Right lobe of liver (tissue), 4 donors: Measurements from ENCODE around the gene ADGRB3.

Source experiments
- POLR2A ChIP-seq: fragments of 450-650 bp; IDR thresholded peaks from one replicate; pipeline ENCODE4 v1.6.1; 2017; ENCODE audit warnings: antibody characterized with exemption, mild to moderate bottlenecking
- TF ChIP-seq, protein P1 (sequence below), 4 donors: fragments of 200-600 bp in 3 of 4; fragments of 450-650 bp in 1 of 4; IDR thresholded peaks; one replicate each; pipeline versions ENCODE4 v1.5.1 to v1.8.0; 2016 to 2022; ENCODE audit warnings: antibody characterized with exemption in 4 of 4, mild to moderate bottlenecking in 2 of 4
- donor health status: DM: no; HTN: no; CAD: no.
- donor health status: DM: no; HTN: no; CAD: no.
- donor health status: DM: no; HTN: yes; CAD: no.

DNA sequence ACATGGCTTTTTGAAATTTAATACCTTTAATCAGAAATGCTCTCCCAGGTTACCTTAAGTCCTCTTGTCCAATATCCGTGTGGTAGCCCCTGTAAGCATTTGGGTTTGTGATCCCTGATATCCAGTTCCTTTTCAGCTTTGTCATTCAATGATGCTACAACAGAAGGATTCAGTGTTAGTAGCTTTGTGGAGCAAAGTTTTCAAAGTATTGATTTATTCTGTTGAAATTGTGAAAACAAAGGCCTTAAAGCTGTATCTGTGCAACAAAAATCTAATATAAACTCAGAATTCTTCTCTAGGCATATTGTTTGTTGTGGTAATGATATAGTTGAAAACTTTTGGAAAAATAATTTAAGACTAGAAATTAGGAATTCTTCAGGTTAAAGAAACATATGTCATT lies 91.9 kb downstream of the ADGRB3 start:
- TF ChIP-seq, protein P1, sequence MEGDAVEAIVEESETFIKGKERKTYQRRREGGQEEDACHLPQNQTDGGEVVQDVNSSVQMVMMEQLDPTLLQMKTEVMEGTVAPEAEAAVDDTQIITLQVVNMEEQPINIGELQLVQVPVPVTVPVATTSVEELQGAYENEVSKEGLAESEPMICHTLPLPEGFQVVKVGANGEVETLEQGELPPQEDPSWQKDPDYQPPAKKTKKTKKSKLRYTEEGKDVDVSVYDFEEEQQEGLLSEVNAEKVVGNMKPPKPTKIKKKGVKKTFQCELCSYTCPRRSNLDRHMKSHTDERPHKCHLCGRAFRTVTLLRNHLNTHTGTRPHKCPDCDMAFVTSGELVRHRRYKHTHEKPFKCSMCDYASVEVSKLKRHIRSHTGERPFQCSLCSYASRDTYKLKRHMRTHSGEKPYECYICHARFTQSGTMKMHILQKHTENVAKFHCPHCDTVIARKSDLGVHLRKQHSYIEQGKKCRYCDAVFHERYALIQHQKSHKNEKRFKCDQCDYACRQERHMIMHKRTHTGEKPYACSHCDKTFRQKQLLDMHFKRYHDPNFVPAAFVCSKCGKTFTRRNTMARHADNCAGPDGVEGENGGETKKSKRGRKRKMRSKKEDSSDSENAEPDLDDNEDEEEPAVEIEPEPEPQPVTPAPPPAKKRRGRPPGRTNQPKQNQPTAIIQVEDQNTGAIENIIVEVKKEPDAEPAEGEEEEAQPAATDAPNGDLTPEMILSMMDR (IDR thresholded peaks at IDR 0.05): no peak
- no peak for TF ChIP-seq POLR2A
